Fibroblast of the aortic adventitia (primary cell): ENCODE data around the gene KRT25. TPM values are rescaled to one million over a fixed set of nuclear protein-coding genes. Genes with fewer than 3 reads are reported as not detected.
A peak's percentile ranks its signal among the peaks of the same experiment; 100 is the strongest.

Experiments
- DNase-seq: peaks from one replicate; pipeline ENCODE4 v3.0.0-alpha.2; 2010; ENCODE audit warnings: low read depth
- H3K4me3 ChIP-seq: 2 replicates; pipeline ENCODE4 v1.5.1; 2011; ENCODE audit warnings: low read depth, mild to moderate bottlenecking, control low read depth, low read length, moderate library complexity
- CTCF ChIP-seq: IDR thresholded peaks from 2 replicates; pipeline ENCODE4 v1.5.1; 2011; ENCODE audit warnings: mild to moderate bottlenecking, low read length, control low read depth, inconsistent platforms; ENCODE audit not compliant: insufficient read depth
- total RNA-seq: library from RNA; depleted of rRNA; stranded (reverse); fragments of >200 nt; gene quantifications from 2 replicates; pipeline ENCODE4 v1.2.3, GENCODE V29; 2012; ENCODE audit warnings: low replicate concordance

KRT25 gene
- total RNA-seq, 1 donor: not detected

- H3K4me3 ChIP-seq: no peak overlapping the region
- TF ChIP-seq CTCF: no peak
- no peak for DNase-seq
These were observed 40.0 kb upstream of the KRT25 start for GRCh38 chr17:40795019-40795667.

GRCh38 chr17:40794466-40794865, 39.3 kb upstream of the KRT25 start:
- no peak overlapping the region for H3K4me3 ChIP-seq
- DNase-seq: no peak
- TF ChIP-seq CTCF: no peak

GRCh38 chr17:40793832-40794231, 38.7 kb upstream of the KRT25 start:
- DNase-seq: no peak
- TF ChIP-seq CTCF: no peak
- H3K4me3 ChIP-seq: no peak overlapping the region

- H3K4me3 ChIP-seq: no peak overlapping the region
- TF ChIP-seq CTCF: peak; percentile 57
- peak; percentile 66 for DNase-seq
These were observed 36.8 kb upstream of the KRT25 start for GRCh38 chr17:40791787-40792436.

- no peak overlapping the region for H3K4me3 ChIP-seq
- DNase-seq: peak; percentile 52
- TF ChIP-seq CTCF: no peak
These were observed 36.0 kb upstream of the KRT25 start for GRCh38 chr17:40791111-40791510.

- DNase-seq: no peak
- no peak within 1 kb of the TSS for H3K4me3 ChIP-seq
- no peak for TF ChIP-seq CTCF
These were observed 27.3 kb upstream of the KRT25 start, which contains the start of gene KRT27 for GRCh38 chr17:40782450-40782849. Gene KRT27 (minus strand): TSS chr17:40782550. CDS start chr17:40782493, 57 bp downstream.
